ENCODE data around the gene ERICH4. TPM values are rescaled to one million over a fixed set of nuclear protein-coding genes. Genes with fewer than 3 reads are reported as not detected.

Gene ERICH4
- total and polyA plus RNA-seq, 2 of the 4 experiments (the other 2 are of a cell fraction): not detected

DNA sequence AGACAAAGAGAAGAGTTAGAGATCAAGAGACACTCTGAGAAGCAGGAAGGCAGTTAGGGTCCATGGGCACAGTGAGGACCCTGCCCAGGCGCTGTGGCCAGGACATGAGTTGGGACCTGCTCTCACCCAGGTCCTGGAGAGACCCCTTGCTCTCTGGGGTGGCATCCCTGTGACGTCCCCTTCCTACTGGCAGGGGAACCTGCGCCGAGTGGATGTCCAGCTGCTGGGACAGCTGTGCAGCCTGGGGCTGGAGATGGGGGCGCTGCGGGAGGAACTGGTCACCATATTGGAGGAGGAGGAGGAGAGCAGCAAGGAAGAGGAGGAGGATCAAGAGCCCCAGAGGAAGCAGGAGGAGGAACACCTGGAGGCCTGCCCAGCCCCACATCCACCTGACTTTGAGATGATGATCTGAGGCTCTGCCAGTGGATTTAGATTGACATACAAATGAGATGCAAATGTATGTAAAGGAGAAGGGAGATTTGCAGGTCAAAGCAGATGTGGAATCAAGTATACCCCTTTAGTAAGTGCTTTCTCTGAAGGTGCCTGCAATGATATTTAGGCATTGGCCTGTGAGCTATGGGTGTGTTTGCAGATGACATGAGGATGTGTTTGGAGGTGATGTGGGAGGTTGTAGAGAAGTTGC is 978 bp downstream of the ERICH4 start:
- H3K27me3 ChIP-seq (ENCODE audit: control insufficient read depth, insufficient read depth, low read length): peaks cover 3% of the 10 kb centered on the region
- no peak overlapping the region for H2BK20ac ChIP-seq (ENCODE audit: low read depth, low read length)
- 51% methylated on average over 2 of the region's 6 CpGs; no CpG with 5 or more reads in 1 of the 2 experiments for WGBS, 2 experiments (ENCODE audit: extremely low coverage in 2 of 2, insufficient read length in 1 of 2)
- no peak overlapping the region for H3K9ac ChIP-seq (ENCODE audit: low read depth, low read length)
- no peak overlapping the region for H2AFZ ChIP-seq (replicated peaks; ENCODE audit: low read length, poor library complexity)
- no peak overlapping the region for H2BK15ac ChIP-seq (ENCODE audit: low read depth, low read length)
- no peak overlapping the region for H2BK120ac ChIP-seq (ENCODE audit: low read depth, low read length)
- no peaks in the 10 kb centered on the region for H4K20me1 ChIP-seq (ENCODE audit: insufficient read depth, low read length)
- H3K36me3 ChIP-seq (ENCODE audit: control insufficient read depth, insufficient read depth, low read length): no peaks in the 10 kb centered on the region
- no peak overlapping the region for H4K5ac ChIP-seq (ENCODE audit: low read depth, low read length)
- H3K9me3 ChIP-seq (ENCODE audit: control insufficient read depth, insufficient read depth, low read length): no peaks in the 10 kb centered on the region
- no TSS peak for BruUV-seq (replicated peaks)
- CTCF ChIA-PET: no interaction called here
- H3K9me1 ChIP-seq (ENCODE audit: insufficient read depth, low read length): no peaks in the 10 kb centered on the region
- H4K8ac ChIP-seq (ENCODE audit: low read depth in 2 of 2, low read length in 2 of 2): no peak overlapping the region
- TF ChIP-seq MXI1 (IDR thresholded peaks at IDR 0.05; ENCODE audit: borderline replicate concordance, low read depth, low read length) (no peak), NFE2L2 (IDR thresholded peaks at IDR 0.05; ENCODE audit: low read depth, low read length) (no peak), POLR2A (IDR thresholded peaks at IDR 0.05; ENCODE audit: low read depth, low read length) (no peak), BHLHE40 (IDR thresholded peaks at IDR 0.05; ENCODE audit: low read depth, low read length) (no peak), SMC3 (IDR thresholded peaks at IDR 0.05; ENCODE audit: low read depth, low read length) (no peak), MAFK (IDR thresholded peaks at IDR 0.05; ENCODE audit: low read depth, low read length) (no peak), RCOR1 (IDR thresholded peaks at IDR 0.05; ENCODE audit: insufficient replicate concordance, low read length) (no peak), MAZ (IDR thresholded peaks at IDR 0.05; ENCODE audit: borderline replicate concordance, low read depth, low read length) (no peak), CEBPB (IDR thresholded peaks at IDR 0.05; ENCODE audit: low read depth, low read length) (no peak), CHD1 (IDR thresholded peaks at IDR 0.05; ENCODE audit: low read depth, low read length) (no peak), RFX5 (IDR thresholded peaks at IDR 0.05; ENCODE audit: low read depth, low read length) (no peak), RAD21 (IDR thresholded peaks at IDR 0.05; ENCODE audit: low read length) (no peak), FOS (IDR thresholded peaks at IDR 0.05; ENCODE audit: low read depth, low read length) (no peak)
- TF ChIP-seq, protein P1, sequence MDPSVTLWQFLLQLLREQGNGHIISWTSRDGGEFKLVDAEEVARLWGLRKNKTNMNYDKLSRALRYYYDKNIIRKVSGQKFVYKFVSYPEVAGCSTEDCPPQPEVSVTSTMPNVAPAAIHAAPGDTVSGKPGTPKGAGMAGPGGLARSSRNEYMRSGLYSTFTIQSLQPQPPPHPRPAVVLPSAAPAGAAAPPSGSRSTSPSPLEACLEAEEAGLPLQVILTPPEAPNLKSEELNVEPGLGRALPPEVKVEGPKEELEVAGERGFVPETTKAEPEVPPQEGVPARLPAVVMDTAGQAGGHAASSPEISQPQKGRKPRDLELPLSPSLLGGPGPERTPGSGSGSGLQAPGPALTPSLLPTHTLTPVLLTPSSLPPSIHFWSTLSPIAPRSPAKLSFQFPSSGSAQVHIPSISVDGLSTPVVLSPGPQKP (IDR thresholded peaks at IDR 0.05; ENCODE audit: borderline replicate concordance, low read depth, low read length): no peak
- TF ChIP-seq, protein P2, sequence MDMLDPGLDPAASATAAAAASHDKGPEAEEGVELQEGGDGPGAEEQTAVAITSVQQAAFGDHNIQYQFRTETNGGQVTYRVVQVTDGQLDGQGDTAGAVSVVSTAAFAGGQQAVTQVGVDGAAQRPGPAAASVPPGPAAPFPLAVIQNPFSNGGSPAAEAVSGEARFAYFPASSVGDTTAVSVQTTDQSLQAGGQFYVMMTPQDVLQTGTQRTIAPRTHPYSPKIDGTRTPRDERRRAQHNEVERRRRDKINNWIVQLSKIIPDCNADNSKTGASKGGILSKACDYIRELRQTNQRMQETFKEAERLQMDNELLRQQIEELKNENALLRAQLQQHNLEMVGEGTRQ (IDR thresholded peaks at IDR 0.05; ENCODE audit: low read depth, low read length): no peak
- TF ChIP-seq, protein P3, sequence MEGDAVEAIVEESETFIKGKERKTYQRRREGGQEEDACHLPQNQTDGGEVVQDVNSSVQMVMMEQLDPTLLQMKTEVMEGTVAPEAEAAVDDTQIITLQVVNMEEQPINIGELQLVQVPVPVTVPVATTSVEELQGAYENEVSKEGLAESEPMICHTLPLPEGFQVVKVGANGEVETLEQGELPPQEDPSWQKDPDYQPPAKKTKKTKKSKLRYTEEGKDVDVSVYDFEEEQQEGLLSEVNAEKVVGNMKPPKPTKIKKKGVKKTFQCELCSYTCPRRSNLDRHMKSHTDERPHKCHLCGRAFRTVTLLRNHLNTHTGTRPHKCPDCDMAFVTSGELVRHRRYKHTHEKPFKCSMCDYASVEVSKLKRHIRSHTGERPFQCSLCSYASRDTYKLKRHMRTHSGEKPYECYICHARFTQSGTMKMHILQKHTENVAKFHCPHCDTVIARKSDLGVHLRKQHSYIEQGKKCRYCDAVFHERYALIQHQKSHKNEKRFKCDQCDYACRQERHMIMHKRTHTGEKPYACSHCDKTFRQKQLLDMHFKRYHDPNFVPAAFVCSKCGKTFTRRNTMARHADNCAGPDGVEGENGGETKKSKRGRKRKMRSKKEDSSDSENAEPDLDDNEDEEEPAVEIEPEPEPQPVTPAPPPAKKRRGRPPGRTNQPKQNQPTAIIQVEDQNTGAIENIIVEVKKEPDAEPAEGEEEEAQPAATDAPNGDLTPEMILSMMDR (conservative IDR thresholded peaks at IDR 0.05; ENCODE audit: low read depth, low read length): no peak
- dilution Hi-C loops (cut with HindIII; ENCODE audit: low sequenced_read_pairs, unreplicated experiment): no loop called here
- in situ Hi-C loops (cut with MboI; ENCODE audit: low sequenced_read_pairs): loop anchor here (5.0 kb wide), 1 partner anchor 128 kb away; no protein-coding TSS in a partner anchor
- no peak overlapping the region for H3K4me2 ChIP-seq (ENCODE audit: low read depth, low read length)
- ATAC-seq (ENCODE audit: low read depth): no peak
- H3K79me1 ChIP-seq (ENCODE audit: low read depth in 1 of 2, low read length in 2 of 2): peaks cover under 1% of the 10 kb centered on the region in 2 experiments; a peak in 2 of 4 replicates
- intact Hi-C loops (cut with micrococcal nuclease): no loop called here
- no peak overlapping the region for H3K56ac ChIP-seq (ENCODE audit: extremely low read depth, insufficient read depth, low read length)
- no peak overlapping the region for H3K18ac ChIP-seq (ENCODE audit: low read depth, low read length)
- POLR2A ChIA-PET (ENCODE audit: unreplicated experiment): no interaction called here
- no peak overlapping the region for H3K27ac ChIP-seq (ENCODE audit: insufficient read depth, low read length)
- H2AK5ac ChIP-seq (ENCODE audit: low read depth, low read length): no peak overlapping the region
- no peaks in the 10 kb centered on the region; the same call in 1 of the 2 replicates for H3K4me1 ChIP-seq (ENCODE audit: control insufficient read depth, insufficient read depth, low read length)
- no peak overlapping the region for H3K4ac ChIP-seq (ENCODE audit: low read depth, low read length)
- H2AK9ac ChIP-seq (replicated peaks; ENCODE audit: low read depth, low read length, poor library complexity): no peak overlapping the region
- H2BK5ac ChIP-seq (ENCODE audit: low read depth, low read length, poor library complexity, severe bottlenecking): no peak overlapping the region
- no peak overlapping the region for H3K14ac ChIP-seq (replicated peaks; ENCODE audit: low read depth, low read length)
- H4K91ac ChIP-seq (ENCODE audit: insufficient read depth, low read depth, low read length): no peak overlapping the region
- no peak overlapping the region for H3K23ac ChIP-seq (ENCODE audit: low read depth, low read length)
- DNase-seq: no peak
- H3K4me3 ChIP-seq (ENCODE audit: insufficient read depth, low read depth, low read length): no peak overlapping the region
